ENCODE data around the gene MBD6. TPM values are rescaled to one million over a fixed set of nuclear protein-coding genes. Genes with fewer than 3 reads are reported as not detected.
"Not testable (repeated sequence)": the region's sequence is repeated elsewhere in the genome, so short reads cannot be mapped to it uniquely, and the experiment has no call there.

MBD6 gene
- total and polyA plus RNA-seq, 10 donors: 14.8 to 171 (median 80.6) TPM

GRCh38 chr12:57516617-57517153, 5.9 kb upstream of the MBD6 start:
- no peak overlapping the region for H3K4me3 ChIP-seq
- H3K27ac ChIP-seq: peak overlapping the region in 4 of 8 donors; percentile 4 to 100 (median 30)
- H3K9me3 ChIP-seq: no peaks in the 10 kb centered on the region
- H3K36me3 ChIP-seq: peaks cover 3 to 72% (median 60%) of the 10 kb centered on the region in 6 donors
- no peaks in the 10 kb centered on the region for H3K27me3 ChIP-seq (replicated peaks in 1 of 7)
- 79 to 95% (median 84%) methylated on average over 11 of the region's 11 CpGs for WGBS, 5 donors
- no peak for DNase-seq
- peaks cover 26 to 52% (median 41%) of the 10 kb centered on the region in 6 donors for H3K4me1 ChIP-seq
- intact Hi-C loops (cut with DNase I; ENCODE audit: low total_unique reads): no loop called here
- TF ChIP-seq POLR2AphosphoS5 (IDR thresholded peaks at IDR 0.05): no peak
- TF ChIP-seq POLR2A (IDR thresholded peaks at IDR 0.05): no peak
- no peak for TF ChIP-seq CTCF (IDR thresholded peaks at IDR 0.05 in 8 of 11, conservative IDR thresholded peaks at IDR 0.05 in 3 of 11)

DNA sequence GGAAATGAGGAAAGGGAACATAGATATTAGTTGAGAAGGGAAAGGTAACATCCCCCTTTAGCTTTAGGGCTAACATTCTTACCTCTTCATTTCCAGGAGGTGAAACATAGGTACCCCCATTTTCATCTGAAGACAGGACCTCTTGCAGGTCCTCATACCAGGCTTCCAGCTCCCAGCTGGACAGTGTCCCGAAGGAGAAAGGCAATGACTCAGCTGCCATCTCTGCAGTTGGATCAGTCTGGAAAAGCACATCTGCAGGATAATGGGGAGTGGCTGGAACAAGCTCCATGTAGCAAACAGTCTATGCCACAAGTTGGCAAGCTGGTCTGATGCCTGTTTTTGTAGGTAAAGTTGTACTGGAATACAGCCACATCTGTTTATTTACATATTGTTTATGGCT, 5.4 kb upstream of the MBD6 start:
- Histone ChIP-seq H3K36me3 (peaks cover 3 to 67% (median 55%) of the 10 kb centered on the region in 6 donors), H3K27me3 (replicated peaks in 1 of 7) (no peaks in the 10 kb centered on the region), H3K9me3 (no peaks in the 10 kb centered on the region), H3K27ac (peak overlapping the region in 4 of 8 donors; percentile 4 to 100 (median 76)), H3K4me1 (peaks cover 30 to 57% (median 46%) of the 10 kb centered on the region in 6 donors), H3K4me3 (no peak overlapping the region)
- TF ChIP-seq POLR2AphosphoS5 (IDR thresholded peaks at IDR 0.05) (no peak), CTCF (IDR thresholded peaks at IDR 0.05 in 8 of 11, conservative IDR thresholded peaks at IDR 0.05 in 3 of 11) (no peak), POLR2A (IDR thresholded peaks at IDR 0.05) (no peak)
- peak; percentile 2 for DNase-seq
- WGBS, 5 donors: 0 to 90% (median 81%) methylated on average over 1 of the region's 1 CpG
- intact Hi-C loops (cut with DNase I; ENCODE audit: low total_unique reads): no loop called here

GRCh38 chr12:57517718-57518117, 4.9 kb upstream of the MBD6 start:
- DNase-seq; intact Hi-C loops (cut with DNase I; ENCODE audit: low total_unique reads); H3K27me3 ChIP-seq (replicated peaks in 1 of 7); H3K4me3 ChIP-seq; H3K9me3 ChIP-seq: not testable (repeated sequence)
- Histone ChIP-seq H3K27ac (peak overlapping the region in 4 of 8 donors; percentile 99 to 100 (median 99)), H3K36me3 (peaks cover 3 to 62% (median 50%) of the 10 kb centered on the region in 6 donors), H3K4me1 (peaks cover 30 to 58% (median 48%) of the 10 kb centered on the region in 6 donors)
- WGBS, 5 donors: 90 to 95% (median 93%) methylated on average over 10 of the region's 10 CpGs

DNA sequence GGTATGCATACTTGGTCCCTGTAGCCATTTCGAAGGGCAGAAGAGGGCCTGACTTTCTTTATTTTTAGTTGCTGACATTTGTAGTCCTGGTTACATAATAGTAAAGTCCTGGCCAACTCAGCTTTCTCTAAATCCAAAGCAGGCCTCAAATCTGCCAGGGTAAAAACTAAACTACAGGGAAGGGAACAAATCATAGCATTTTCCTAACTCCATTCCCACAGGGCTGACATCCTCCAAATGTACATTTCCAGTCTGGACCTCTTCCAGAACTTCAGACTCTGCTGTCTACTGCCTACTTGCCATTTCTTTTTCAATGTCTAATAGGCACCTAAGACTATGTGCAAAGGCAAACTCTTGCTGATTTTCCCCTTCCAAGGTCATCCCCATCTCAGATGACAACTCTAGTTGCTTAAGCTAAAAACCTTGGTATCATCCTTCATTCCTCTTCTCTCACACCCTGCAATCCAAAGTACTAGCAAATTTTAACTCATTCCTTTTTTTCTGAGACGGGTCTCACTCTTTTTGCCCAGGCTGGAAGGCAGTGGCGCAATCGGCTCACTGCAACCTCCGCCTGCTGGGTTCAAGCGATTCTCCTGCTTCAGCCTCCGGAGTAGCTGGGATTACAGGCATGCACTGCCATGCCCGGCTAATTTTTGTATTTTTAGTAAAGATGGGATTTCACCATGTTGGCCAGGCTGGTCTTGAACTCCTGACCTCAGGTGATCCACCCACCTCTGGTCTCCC, 4.3 kb upstream of the MBD6 start:
- no peaks in the 10 kb centered on the region for H3K27me3 ChIP-seq (replicated peaks in 1 of 7)
- peaks cover 3 to 56% (median 44%) of the 10 kb centered on the region in 6 donors for H3K36me3 ChIP-seq
- no peak for DNase-seq
- intact Hi-C loops (cut with DNase I; ENCODE audit: low total_unique reads): no loop called here
- H3K9me3 ChIP-seq: no peaks in the 10 kb centered on the region
- H3K4me3 ChIP-seq: peak overlapping the region in 4 of 8 donors; percentile 74 to 90 (median 82)
- WGBS, 5 donors: 58 to 87% (median 68%) methylated on average over 8 of the region's 8 CpGs
- H3K27ac ChIP-seq: peak overlapping the region in 7 of 8 donors; percentile 11 to 100 (median 99)
- H3K4me1 ChIP-seq: peaks cover 31 to 61% (median 52%) of the 10 kb centered on the region in 6 donors
- TF ChIP-seq POLR2AphosphoS5 (IDR thresholded peaks at IDR 0.05) (no peak), POLR2A (IDR thresholded peaks at IDR 0.05) (no peak), CTCF (IDR thresholded peaks at IDR 0.05 in 8 of 11, conservative IDR thresholded peaks at IDR 0.05 in 3 of 11) (no peak)
